Stimulated activated CD8-positive, alpha-beta memory T cell treated with anti-CD3 and anti-CD28 coated beads, Interleukin-12 subunit alpha, Interleukin-12 subunit beta, amount 100 ng/mL, for 24 hours (primary cell): Measurements from ENCODE around the gene LINGO3.
A peak's percentile ranks its signal among the peaks of the same experiment; 100 is the strongest.

Source experiments
- DNase-seq: peaks from one replicate; pipeline ENCODE4 v3.0.0-alpha.2; 2020; ENCODE audit errors: extremely low read depth

The LINGO3 gene

DNA sequence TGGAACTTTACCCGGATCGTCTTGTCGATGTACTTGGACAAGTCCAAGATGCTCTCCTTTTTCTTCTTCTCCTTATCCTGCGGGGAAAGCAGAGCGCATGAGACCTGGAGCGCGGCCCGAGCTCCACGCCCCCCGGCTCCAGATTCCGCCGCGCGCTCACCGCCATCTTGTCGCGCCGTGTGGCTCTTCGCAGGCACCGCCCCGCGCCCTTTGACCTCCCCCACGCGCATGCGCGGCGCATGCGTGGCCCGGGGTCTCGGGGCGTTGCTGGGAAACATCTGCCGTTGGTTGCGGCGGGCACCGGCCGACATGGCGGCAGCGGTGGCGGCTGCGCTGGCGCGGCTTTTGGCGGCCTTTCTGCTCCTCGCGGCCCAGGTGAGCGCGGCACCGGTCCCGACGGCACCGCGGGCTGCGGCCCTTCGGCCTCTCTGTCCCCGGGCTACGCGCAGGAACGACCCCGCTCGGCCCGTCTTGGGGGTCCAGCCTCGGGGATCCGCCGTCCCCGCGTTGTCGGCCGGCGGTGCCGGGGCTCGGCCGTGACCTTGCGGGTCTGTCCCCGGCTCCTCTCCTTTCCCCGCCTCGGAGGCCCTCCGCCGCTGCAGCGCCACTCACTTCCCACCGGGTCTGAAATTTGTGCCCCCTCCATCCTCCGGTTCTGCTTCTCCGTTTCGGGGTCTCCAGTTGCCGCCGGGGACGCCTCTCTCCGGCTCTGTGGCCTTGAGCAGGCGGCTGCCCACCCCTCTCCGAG, 20.6 kb upstream of the LINGO3 start, which contains the start of the genes LSM7 and SPPL2B:
Gene LSM7 (minus strand): TSS at position 186 of the 748 bp plus-strand sequence. CDS start 20 bp downstream, at position 166.
Gene SPPL2B (plus strand): TSS at position 284 of the 748 bp plus-strand sequence. CDS start 26 bp downstream, at position 310.
- DNase-seq = peak; percentile 76

DNA sequence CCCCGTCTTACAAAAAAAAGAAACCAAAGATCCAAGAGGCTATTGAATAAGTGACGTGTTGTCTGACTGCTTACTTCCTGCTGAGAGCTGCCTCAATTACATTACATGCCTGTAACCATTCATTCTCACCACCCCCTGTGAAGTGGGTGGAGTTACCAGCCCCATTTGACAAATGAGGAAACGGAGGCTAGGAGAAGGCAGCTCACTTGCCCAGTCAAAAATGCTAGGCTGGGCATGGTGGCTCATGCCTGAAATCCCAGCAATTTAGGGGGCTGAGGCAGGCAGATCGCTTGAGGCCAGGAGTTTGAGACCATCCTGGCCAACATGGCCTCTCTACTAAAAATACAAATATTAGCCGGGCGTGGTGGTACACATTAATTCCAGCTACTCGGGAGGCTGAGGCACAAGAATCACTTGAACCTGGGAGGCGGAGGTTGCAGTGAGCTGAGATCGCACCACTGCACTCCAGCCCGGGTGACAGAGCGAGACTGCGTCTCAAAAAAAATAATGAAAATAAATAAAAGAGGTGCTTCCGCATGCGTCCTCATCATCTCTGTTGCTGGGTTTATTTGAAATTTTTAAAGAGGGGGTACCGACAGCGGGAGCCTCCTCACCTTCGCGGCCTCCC, 19.9 kb upstream of the LINGO3 start:
- DNase-seq = peak; percentile 28

- DNase-seq = no peak
Measured at GRCh38 chr19:2326699-2327360, 18.9 kb upstream of the LINGO3 start.

GRCh38 chr19:2325281-2326046, 17.5 kb upstream of the LINGO3 start:
- no peak for DNase-seq

- DNase-seq = no peak
Measured at GRCh38 chr19:2324220-2324948, 16.4 kb upstream of the LINGO3 start.

DNA sequence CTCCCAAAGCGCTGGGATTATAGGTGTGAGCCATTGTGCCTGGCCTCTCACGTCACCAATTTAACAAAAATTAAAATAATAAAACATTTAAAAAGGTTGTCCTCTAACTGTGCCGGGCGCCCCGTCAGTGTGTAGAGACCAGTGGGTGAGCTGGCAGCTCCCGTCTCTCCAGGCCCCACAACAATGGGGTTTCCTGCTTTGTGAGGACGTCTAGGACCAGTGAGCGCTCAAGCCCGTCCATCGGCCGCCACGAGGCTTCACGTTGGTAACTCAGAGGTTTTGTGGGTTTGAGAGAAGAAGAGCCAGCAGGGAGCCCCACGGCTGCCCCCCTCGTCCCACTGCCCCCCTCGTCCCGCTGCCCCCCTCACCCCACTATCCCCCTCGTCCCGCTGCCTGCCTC, 15.8 kb upstream of the LINGO3 start:
- DNase-seq = no peak

GRCh38 chr19:2321565-2322283, 13.8 kb upstream of the LINGO3 start:
- DNase-seq = no peak

- DNase-seq = no peak
Measured at GRCh38 chr19:2320939-2321338, 13.0 kb upstream of the LINGO3 start.

GRCh38 chr19:2320049-2320448, 12.1 kb upstream of the LINGO3 start:
- DNase-seq = no peak

- no peak for DNase-seq
Measured at GRCh38 chr19:2319551-2319950, 11.6 kb upstream of the LINGO3 start.

GRCh38 chr19:2318923-2319322, 11.0 kb upstream of the LINGO3 start:
- DNase-seq = no peak

GRCh38 chr19:2317756-2318155, 9.8 kb upstream of the LINGO3 start:
- no peak for DNase-seq

DNA sequence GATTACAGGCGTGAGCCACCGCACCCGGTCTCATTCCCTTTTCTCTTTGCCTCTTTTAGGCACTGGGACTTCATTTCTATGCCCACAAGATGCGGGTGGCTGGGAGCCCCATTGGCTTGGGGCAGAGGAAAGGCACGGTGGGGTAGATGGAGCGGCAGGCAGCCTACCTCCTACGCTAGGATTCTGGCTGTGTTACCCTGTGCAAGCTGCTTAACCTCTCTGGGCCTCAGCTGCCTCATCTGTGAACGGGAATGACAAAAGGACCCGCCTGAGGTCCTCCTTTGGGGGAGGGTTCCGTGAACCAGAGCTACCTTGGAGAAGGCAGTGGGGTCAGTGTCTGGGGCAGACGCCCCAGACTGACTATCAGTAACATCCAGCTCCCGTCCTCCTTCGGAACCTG, 9.3 kb upstream of the LINGO3 start:
- no peak for DNase-seq

DNA sequence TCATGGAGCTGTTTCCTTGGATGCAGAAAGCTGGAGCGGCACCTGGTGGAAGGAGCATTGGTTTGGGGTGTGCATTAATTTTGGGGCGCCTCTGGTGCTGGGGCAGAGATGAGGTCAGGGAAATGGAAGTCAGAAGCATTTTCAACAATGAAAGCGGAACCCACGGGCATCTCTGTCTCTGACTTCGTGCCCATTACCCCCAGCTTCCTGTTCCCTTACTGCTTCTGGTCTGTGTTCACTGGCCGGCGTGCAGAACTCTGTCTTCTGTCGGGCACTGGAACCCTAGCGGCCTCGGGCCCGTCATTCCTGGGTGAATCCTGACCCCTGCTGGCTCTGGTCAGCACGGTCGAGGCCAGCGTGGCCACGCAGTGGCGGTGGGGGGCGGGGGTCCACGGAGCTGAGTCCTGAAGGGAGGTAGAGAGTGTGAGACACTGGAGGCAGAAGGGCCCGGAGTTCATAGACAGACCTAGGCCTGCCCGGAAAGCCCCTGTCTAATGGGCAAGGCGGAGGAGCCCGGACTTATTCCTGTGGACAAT, 7.9 kb upstream of the LINGO3 start:
- no peak for DNase-seq

DNA sequence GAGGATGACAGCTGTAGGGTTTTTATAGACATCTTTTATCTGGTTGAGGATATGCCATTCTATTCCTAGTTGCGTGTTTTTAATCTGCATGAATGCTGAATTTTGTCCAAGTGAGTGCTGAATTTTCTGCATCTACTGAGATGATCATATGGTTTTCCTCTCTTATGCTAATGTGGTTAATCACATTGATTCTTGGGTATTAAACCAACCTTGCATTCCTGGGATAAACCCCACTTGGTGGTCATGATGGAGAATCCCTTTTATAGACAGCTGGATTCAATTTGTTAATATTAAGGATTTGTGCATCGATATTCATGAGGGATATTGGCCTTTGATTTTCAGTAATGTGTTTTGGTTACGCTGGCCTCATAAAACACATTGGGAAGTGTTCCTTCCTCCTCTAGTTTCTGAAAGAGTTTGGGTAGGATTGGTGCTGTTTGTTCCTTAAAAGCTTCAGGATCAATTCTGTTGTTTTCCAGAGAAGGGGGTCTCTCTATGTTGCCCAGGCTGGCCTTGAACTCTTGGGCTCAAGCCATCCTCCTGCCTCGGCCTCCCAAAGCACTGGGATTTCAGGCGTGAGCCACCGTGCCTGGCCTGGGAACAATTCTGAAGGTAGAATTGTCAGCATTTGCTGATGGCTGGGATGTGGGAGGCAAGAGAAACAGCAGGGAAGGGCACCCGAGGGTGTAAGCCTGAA, 7.3 kb upstream of the LINGO3 start:
- no peak for DNase-seq

DNA sequence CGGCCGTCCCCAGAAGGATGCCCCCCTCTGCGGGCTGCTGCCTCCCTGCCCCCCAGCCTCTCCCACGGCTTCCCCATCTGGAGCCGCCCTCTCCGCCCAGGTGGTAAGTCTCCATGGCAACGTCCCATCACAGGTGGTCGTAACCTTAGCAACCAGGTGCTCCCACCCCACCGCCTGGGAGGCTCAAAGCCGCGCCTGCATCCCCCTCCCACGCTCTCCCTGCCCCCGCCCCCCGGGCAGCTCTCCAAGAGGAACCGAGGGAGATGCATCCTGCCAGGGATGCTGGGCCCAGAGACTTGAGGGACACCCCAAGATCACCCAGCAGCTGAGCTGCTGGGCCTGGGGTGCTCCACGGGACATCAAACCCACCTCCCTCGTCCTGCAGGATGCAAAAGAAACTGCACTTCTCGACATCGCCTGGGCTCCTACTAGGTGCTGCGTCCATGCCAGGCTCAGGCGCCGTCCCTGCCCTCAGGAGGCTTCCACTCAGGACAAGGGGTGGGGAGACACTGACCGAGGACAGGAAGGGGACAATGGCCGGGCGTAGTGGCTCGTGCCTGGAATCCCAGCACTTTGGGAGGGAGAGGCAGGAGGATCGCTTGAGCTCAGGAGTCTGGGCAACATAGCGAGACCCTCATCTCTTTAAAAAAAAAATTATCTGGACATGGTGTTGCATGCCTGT, 5.0 kb upstream of the LINGO3 start:
- no peak for DNase-seq

GRCh38 chr19:2311093-2311492, 3.1 kb upstream of the LINGO3 start:
- DNase-seq = no peak

DNA sequence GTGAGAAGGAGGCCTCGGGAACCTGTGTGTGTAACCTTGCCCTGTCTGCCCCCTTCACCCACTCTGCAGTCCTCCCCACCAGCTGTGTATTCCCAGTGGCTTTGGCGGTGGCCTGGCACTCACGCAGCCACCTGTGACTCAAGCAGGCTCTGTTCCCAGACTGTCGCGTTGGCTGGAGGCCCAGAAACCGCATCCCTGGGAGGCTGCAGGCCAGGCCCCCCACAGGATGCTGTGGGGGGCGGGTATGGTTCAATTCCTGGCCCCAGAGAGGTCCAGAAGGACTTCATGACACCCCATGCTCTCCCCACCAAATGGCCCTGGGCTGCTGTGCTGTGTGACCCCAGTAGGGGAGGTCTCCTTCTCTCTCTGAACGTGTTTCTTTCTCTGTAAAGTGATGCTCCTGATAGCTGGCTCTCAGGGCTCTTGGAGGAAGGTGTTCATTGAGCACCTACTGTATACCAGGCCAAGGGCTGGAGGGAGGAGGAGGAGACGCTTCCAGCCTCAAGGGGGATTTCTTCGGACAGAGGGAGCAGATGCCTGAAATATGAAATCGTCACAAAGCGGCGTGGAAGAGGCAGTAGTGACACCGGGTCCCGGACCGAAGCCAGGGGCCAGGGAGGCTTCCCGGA, 1.9 kb upstream of the LINGO3 start:
- DNase-seq = no peak

DNA sequence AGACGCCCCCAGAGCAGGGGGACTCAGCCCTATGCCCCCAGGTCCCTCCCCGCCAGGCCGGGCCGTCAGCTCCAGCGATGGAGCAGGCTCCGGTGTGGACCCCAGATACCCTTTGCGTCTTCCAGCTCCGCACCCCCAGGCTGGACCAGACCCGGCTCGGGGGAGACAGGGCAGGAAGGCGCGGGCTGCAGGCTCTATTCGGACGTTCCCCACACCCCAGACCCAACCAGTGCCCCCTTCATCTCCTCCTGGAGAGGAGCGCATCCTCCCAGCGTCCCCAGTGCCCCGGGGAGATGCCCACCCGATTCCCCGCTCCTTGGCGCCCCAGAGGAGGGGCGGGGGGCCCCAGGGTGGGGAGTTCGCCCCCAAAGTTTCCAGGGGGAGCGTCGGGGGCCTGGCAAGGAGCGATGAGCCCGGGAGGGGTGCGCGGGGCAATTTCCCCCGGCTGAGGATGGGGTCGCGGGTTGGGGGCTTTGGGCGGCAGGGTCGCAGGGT, 389 bp downstream of the LINGO3 start:
- DNase-seq = no peak
